ENCODE results near the gene FGR.

Gene FGR

DNA sequence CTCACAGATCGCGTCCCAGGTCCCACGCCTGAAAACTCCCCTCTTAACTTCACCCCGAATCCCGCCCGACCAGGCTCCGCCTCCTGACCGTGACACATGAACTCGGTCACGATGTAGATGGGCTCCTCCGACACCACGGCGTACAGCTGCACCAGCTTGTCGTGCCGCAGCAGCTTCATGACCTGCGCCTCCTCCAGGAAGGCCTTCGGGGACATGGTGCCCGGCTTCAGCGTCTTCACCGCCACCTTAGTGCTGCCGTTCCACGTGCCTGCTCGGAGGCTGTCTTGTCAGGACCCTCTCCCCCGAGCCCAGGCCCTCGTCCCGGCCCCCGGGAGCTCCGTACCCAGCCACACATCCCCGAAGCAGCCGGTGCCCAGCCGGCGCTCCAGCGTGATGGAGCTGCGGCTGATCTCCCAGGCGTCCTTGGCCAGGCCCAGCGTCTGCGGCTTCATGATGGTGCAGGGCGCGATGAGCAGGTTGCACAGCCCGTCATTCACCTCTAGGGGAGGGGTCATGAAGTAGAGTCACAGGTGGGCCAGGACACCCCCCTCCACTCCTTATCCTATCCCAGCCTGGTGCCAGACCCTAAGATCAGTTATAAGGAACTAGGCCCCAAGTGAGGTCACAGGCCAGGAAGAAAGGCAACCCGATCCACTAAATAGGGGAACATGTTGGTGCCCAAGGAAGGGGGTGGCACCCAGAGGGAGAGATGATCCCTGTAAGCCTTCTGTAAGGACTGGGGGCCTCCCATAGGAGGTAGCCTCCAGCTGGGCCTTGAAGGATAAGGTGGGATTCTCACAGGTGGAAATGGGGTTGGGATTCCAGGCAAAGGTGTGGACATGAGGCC is 19.4 kb downstream of the FGR start:
- no peak for DNase-seq

DNA sequence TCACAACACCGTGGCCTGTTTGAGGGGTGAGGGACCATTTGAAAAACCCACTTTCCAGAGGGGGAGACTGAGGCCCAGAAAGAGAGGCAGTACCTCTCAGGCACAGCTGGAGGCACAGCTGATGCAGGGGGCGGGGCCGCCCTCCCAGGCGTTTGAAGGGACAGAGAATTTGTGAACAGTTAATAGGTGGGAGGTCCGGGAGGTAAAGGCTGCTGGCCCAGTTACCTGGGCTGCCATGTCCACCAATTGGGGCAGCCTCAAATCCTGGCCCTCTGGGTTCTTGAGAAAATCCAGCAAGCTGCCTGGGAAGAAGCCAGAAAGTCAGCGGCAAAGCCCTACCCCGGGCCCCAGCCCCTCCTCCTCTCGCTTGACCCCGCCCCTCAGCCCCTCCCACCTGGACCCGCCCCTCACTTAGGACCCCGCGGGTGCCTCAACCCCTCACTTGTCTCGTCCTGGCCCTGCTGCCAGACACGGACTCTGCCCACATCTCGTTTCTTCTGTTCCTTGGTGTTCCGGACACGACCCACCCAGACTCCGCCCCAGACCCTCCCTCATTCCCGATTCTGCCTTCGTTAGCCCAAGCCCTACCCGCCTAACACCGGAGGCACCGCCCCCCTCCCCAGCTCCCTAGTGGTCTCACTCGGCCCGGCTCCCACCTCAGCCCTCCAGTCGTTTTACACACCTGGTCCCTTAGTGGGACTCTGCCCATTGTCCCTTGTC is 20.2 kb downstream of the FGR start:
- no peak for DNase-seq

DNA sequence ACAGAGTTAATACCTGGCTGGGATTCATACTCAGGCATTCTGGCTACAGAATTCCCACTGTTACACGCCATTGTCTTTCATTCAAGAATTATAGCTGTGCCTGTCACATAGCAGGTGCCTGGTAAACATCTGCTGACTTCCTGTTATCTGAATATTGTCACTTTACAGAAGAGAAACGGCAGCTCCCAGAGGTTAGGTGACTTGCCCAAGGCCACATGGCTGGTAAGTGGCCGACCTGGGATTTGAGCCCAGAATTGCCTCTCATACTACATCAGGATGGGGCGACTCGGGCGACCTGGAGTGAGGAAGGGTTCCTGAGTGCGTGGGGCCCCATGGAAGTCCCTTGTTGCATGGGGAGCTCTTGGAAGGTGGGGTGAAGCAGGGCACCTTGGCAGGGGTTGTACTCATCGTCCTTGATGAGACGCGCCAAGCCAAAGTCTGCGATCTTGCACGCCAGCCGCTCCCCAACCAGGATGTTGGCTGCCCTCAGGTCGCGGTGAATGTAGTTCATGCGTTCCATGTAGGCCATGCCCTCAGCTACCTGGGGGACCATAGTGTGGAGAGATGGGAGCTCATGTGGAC is 20.9 kb downstream of the FGR start:
- no peak for DNase-seq

DNA sequence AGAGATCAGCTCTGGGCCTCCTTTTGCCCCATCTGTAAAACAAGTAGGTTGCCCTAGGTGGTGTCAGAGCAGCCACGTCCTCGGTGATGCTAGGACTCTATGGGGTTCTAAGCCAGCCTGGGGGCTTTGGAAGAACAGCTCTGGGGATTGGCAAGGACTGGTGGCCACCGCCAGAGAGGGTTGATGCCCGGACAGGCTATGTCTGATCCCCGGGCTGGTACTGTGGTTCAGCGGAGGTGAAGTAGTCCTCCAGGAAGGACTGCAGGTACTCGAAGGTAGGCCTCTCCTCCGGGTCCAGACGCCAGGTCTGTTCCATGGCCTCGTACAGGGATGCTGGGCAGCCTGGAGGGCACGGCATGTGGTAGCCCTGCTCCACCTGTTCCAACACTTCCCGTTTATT is 22.3 kb downstream of the FGR start:
- no peak for DNase-seq

DNA sequence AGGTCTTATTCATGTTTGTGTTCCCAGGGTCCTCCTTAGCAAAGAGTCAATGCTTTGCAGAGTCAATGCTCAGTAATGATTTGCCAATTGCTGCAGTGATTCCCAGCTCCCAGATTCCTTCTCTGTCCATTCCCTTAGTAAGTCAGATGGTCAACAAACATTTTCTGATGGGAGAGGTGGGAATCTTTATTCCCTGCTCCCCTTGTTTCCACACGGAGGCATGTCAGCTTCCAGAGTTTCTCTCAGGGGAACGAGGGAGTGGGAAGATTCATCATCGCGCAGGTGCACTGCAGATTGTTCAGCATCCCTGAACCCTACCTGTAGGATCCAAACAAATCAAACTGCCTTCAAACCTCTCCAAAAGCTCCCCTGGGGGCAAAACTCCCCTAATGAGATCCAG is 23.5 kb downstream of the FGR start:
- no peak for DNase-seq

DNA sequence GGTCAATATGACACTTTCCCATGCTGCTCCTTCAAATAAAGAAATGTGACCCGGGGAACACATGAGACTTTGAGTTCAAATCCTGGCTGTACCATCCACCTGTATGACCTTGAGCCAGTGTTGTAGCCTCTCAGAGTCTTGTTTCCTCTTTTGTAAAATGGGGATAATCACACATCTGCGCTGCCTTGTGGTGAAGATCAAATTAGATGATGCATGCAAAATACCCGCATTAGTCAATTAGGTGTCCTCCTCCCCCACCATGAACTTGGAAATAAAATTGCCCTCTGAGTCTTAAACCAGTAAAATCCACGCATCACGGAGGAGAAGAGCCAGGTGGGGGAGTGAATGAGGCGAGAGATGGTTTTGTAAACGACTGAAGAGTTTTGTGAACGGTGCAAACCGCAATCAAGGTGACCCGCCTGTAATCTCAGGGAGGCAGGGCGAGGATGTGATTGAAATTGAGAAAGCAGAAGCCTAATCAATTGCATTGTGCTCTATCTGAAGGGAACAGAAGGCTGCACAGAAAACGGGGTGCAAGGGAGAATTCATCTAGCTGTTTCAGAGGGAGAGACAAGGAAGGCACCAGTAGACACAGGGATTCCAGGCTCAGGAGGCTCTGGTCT is 25.3 kb downstream of the FGR start:
- DNase-seq, result no peak

DNA sequence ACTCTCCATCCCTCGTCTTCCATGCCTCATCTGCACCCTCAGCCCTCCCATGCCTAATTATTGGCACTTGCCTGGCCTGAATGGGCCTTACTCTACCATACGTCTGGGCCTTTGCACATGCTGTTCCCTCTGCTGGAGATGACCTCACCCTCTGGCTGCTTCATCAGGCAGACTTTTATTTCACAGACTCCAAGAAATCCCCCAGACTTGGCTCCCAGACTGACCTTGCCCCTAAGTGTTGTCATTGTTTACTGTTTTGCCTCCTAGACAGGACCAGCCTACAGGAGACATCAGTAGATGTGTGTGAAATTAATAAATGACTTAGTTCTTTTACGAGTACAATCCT is 25.8 kb downstream of the FGR start:
- no peak for DNase-seq

DNA sequence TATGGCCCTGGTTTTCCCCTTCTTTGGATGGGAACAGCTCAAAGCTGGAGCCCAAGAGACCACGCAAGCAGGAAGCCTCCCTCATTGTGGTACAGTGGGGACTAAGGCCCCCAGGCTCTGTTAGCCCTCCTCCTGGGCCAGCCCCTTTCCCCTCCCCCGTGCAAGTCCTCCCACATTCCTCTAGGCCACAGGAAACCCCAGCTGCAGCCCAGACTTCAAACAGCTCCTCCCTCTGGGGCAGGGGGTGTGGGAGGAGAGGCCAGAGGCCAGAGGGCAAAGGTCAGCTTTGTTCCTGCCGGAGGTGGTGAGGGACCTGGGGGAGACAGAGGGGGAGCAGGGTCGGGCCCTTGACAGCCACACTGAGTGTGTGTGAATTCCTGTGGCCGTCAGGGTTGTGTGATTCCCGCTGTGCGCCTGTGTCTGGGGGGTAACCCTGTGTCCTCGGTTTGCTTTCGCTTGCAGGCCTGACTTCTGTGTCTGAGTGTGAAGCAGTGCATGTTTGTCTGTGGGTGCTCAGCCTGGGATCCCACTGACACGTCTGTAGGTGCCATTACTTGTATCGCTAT is 27.7 kb downstream of the FGR start:
- DNase-seq, result no peak

DNA sequence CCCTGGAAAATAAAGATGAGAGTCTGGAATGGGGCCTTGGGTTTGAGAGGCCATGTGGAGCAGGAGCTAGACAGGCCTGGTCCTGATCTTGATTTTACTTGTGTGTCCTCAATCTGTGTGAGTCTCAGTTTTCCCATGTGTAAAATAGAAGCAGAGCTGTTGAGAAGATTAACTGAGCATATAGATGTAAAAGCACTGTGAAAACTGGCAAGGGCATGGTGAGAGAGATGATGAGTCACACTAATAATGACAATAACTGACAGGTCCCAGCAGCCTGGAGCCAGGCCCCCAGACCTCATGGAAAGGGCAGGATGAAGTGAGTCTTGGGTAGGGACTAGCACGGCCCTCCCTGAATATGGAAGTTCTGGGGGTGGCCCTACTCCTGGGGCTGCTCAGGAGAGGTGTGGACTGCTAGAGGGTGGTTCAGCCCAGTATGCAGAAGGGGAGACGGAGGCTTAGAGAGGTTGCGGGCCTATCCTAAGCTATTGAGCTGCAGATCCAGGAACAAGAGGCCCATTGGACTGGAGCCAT is 28.2 kb downstream of the FGR start:
- no peak for DNase-seq

DNA sequence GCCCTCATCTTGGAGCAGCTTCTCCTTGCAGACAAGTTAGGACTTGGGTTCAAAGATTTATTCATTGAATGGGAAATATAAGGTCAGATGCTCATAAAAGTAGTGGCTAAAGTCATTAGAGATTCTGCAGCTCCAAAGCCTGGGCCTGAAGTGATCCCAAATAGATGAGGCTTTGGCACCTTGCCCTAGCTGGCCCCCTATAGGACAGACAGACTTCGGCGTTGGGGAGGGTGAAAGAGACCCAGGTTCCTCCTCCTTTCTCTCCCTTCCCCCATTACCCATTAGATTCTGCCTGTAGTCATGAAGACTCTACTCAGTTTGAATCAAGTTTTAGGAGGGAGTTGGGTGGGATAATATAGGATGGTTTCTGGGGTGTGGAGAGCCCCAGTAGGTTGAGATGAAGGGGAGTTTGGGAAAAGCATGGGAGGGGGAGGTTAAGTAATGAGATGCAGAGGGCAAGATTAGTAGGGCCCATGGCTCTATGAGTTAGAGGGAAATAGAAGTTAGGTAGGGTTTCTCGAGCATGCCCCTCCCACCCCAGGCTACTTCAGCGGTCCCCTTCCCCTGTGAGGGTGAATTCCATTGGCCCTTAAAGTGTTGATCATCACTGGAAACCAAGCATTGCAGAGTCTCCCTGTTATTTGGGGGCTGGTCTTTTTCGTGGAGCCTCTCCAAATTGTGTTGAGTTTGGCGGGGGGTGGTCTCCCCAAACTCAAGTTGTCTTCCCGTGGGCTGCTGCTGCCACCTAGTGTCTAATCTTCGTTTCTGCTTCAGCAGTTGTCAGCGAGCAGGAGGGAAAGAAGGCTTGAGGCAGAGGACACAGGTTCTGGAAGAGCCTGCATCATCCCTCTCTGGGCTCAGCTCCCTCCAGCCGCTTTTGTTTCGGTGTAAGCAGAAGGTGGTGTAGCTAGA is 28.9 kb downstream of the FGR start:
- peak in 1 of 2 experiments; percentile 61 for DNase-seq

DNA sequence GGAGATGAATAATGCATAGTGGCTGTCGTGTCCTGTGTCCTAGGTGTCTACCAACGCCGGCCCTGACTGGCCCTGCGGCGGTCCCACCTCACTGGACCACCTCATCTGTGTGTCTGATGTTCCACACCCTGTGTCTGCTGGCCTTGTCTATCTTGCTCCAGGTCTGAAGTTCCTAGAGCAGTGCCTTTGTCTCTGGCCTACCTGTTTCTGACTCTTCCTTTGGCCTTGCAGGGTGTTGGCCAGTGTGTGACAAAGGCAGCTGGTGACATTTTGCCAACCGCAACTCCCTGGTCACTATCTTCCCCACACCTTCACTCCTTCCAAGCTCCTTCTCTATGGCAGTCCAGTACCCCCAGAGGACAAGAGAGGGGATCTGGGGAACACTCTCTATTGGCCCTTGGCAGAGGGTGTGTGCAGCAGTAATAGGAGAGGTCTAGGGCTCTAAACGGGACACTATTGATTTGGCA is 29.7 kb downstream of the FGR start:
- DNase-seq, result no peak

DNA sequence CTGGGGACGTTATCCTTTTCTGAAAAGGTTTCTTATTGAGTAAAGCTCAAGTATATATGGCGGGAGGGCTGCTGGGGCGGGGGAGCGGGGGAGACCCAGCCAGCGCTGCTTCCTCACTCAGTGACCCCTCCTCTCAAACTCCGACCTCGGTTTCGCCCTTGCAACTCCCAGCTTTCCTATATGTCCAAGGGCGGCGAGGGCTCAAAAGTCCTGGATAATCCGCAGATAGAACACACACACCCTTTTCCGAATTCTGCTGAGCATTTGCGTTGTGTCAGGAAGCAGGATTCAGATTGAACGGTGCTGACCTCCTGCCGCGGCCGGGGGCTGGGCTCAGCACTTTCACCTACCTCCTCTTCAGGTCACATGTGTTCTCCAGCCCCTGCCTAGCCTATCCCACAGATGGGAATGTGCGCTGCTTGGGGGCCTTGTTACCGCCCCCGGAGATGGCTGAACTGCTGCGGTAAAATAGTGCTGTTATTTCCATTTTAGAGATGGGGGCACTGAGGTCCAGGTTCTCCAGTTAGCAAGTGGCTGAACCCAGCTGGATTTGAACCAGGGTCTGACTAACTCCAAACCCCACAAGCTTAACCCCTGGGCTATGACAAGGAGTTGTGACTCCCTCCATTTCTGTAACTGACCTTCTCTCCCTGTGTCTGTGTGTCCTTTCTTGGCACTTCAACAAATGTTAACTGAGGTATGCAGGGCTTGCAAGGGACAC is 30.2 kb downstream of the FGR start:
- DNase-seq, result no peak

DNA sequence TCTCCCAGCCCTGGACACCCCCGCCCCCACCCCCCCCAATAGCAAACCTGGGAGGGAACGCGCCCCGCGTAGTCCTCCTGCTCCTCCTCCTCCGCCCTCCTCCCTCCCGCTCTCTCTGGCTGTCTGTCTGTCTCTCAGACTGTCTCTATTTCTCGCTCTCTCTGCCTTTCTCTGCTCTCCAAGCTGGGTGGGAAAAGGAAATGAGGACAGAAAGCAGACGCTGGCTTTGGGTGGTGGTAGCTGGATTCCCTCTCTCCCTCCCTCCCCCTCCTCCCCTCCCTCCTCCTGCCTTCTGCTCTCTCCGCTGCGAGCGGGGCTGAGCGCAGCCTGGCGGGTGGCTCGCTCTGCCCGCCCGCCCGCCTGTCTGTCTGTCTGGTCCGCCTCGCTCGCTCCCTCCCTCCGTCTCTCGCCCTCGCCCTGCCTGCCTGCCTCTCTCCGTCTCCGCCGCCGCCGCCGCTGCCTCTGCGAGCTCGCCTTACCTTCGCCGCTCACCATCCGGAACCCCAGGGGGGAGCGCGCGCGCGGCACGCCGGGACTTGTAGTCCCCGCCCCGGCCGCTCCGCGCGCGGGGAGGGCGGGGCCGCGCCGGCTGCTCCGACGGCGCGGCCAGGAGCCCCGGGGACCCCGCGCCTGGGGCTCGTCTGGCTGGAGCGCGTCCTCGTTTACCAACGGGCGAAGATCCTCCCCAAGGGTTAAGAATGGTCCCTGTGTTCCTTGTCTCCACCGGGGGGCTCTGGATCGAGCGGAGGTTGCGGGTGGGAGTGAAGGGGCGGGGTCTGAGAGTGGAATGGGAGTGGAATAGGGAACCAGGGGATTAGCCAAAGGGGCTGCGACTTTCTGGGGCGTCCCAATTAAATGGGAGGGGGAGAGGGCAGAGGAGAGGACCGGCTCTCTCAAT is 31.1 kb downstream of the FGR start, which contains the start of gene AHDC1:
Gene AHDC1 (minus strand): TSS at position 464 of the 898 bp plus-strand sequence. CDS start 52,029 bp downstream, outside the sequence.
- DNase-seq, result peak; percentile 79 to 95

DNA sequence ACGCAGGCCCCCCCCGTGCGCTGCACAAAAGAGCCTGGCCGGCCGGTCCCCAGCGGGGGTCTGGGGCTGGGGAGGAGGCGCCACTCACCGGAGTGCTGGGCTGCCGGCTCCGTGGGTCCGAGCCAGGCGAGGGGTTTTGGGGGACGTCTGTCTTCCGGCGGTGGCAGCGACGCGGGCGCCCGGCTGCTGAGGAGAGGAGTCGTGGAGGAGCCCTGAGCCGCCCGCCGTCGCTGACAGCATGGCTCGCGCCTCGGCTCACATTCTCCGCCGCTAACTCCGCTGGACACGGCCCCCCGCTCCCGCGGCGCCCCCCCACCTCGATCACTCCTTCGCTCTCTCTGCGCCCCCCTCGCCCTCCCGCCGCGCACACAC is 31.7 kb downstream of the FGR start:
- DNase-seq, result peak in 1 of 2 experiments; percentile 70

DNA sequence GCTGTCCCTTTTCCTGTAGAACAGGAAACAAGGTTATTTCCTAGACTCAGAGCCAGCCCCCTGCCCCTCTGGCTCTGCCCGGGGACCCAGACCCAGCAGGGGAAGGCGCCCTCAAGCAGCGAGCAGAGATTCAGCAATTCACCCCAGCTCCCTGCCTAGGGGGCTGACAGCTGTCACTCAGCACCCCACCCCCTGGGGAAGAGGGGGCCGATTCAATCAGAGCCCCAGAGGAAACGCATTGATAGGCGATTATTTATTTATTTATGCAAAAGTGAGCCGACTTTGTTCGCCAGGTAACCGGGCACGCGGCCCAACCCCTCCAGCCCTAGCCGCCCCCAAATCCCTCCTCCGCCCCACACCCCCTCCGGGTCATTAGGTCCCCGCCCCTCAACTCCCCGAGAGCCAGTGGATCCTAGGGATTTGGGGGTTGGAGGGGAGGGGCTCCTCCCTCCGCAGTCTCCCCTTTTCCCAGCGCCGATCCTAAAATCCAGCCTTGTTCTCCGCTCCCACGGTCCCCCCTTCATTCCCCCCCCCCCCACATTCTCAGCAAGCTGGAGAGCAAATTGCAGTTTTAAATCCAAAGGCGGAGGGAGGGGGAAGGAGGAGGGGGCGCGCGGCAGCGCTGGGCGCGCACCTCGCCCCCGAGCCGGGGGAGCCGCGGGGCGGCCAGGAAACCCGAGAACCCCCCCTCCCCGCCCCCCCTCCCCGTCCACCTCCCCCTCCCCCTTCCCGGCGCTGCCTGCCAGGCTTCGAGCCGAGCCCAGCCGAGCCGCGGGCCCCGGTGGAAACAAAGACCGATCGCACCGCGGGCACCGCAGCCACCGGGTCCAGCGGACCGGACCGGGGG is 32.3 kb downstream of the FGR start:
- DNase-seq, result peak in 1 of 2 experiments; percentile 51

DNA sequence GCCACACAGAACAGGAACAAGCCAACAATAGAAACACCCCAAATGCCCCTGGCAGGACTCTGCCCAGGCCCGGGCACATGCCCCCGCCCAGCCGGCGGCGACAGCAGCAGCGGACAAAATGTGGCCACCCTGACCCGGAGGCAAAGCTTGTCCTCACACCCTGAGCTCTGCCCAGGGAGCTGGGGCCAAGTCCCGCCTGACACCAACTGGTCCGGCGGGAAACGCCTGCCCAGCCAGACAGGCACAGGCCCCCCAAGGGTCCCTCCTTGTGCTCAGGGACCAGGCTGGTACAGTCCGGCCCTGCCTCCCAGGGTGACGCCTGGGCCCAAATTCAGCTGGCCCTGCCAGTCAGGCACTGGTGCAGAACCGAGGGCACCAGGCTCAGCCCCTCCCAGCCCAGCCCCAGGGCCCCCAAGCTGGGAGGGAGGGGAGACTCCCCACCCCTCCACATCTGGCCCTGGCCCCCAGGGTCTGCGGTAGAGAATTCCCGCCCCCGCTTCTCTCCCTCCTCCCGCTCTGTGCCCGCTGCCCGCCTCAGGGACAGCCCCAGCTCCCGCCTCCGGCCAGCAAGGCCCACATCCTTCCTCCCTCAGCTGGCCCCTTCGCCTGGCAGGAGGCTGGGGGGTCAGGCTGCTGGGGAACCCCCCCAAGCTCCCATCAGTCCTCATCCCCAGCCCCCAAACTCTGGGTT is 33.1 kb downstream of the FGR start:
- peak in 1 of 2 experiments; percentile 47 for DNase-seq

DNA sequence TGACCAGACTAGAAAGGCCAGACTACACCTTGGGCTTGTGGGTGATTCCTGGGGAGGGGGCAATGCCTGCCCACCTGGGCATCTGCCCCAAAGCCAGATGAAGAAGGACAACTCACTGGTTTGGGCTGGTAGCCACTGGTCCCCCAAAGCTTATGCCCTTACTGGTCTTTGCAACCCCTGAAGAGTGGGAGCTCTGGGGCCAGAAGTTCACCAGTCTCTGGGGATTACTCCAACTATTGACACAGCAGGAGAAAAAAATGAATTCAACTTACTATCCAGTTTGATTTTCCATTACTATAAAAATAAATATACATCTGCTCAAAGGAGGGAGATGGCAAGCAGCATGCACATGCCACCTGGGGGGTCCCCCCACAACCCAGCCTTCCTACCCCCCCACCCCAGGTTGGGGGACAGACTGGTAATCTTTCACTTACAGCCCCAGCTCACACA is 33.6 kb downstream of the FGR start:
- peak in 1 of 2 experiments; percentile 24 for DNase-seq
